ENCODE measurements around the gene HOXC6. TPM values are rescaled to one million over a fixed set of nuclear protein-coding genes. Genes with fewer than 3 reads are reported as not detected.

Gene HOXC6
- total RNA-seq, 4 donors from 2014 or later = 0.23 to 0.42 (median 0.32) TPM; not detected in 1

DNA sequence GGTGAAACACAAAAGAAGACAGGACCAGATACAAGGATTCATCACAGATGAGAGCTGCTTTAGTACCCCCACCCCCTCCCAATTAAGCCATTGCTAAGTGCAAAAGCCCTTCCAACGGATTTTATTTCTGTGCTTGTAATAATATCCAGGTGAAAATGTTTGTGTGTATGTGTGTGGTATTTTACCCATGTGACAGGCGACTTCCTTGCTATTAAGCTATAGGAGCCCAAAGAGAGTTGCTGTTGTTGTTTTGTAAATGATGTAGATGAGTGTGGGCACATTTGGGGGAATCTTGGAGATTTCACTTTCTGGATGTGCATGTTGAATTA is 22.2 kb downstream of the HOXC6 start:
- peaks cover 0 to 54% (median 2%) of the 10 kb centered on the region in 4 donors for H3K27me3 ChIP-seq
- intact Hi-C loops (cut with DNase I) = no loop called here
- DNase-seq (ENCODE audit: extremely low spot score) = no peak
- peak overlapping the region in 1 of 4 donors; percentile 1 for H3K4me3 ChIP-seq
- H3K9me3 ChIP-seq = no peaks in the 10 kb centered on the region
- H3K36me3 ChIP-seq = no peaks in the 10 kb centered on the region
- WGBS = 44% methylated on average over 2 of the region's 2 CpGs
- H3K27ac ChIP-seq (replicated peaks in 1 of 4) = peak overlapping the region in 1 of 4 donors; percentile 34
- H3K4me1 ChIP-seq = peaks cover 17 to 52% (median 44%) of the 10 kb centered on the region in 4 donors
- TF ChIP-seq POLR2A (IDR thresholded peaks at IDR 0.05; ENCODE audit: low read depth) (no peak), CTCF (IDR thresholded peaks at IDR 0.05) (no peak), EP300 (IDR thresholded peaks at IDR 0.05) (no peak), POLR2AphosphoS5 (IDR thresholded peaks at IDR 0.05) (no peak)

- DNase-seq (ENCODE audit: extremely low spot score) = no peak
- Histone ChIP-seq H3K27ac (replicated peaks in 1 of 4) (peak overlapping the region in 2 of 4 donors; percentile 79 to 82), H3K4me3 (no peak overlapping the region), H3K9me3 (no peaks in the 10 kb centered on the region), H3K27me3 (peaks cover 0 to 46% (median 2%) of the 10 kb centered on the region in 4 donors), H3K4me1 (peaks cover 17 to 59% (median 51%) of the 10 kb centered on the region in 4 donors), H3K36me3 (no peaks in the 10 kb centered on the region)
- intact Hi-C loops (cut with DNase I) = no loop called here
- WGBS = 73% methylated on average over 12 of the region's 12 CpGs
- no peak for TF ChIP-seq EP300 (IDR thresholded peaks at IDR 0.05)
- no peak for TF ChIP-seq POLR2A (IDR thresholded peaks at IDR 0.05; ENCODE audit: low read depth)
- no peak for TF ChIP-seq CTCF (IDR thresholded peaks at IDR 0.05)
- no peak for TF ChIP-seq POLR2AphosphoS5 (IDR thresholded peaks at IDR 0.05)
Measured at GRCh38 chr12:54051026-54051842, 23.0 kb downstream of the HOXC6 start.

- Histone ChIP-seq H3K4me1 (peaks cover 13 to 62% (median 48%) of the 10 kb centered on the region in 4 donors), H3K27ac (replicated peaks in 1 of 4) (peak overlapping the region in 3 of 4 donors; percentile 79 to 82 (median 79)), H3K9me3 (no peaks in the 10 kb centered on the region), H3K27me3 (peaks cover 0 to 40% (median 2%) of the 10 kb centered on the region in 4 donors), H3K36me3 (no peaks in the 10 kb centered on the region), H3K4me3 (peak overlapping the region; percentile 74 to 88 (median 82))
- intact Hi-C loops (cut with DNase I) = no loop called here
- DNase-seq (ENCODE audit: extremely low spot score) = no peak
- 77% methylated on average over 24 of the region's 24 CpGs for WGBS
- TF ChIP-seq POLR2A (IDR thresholded peaks at IDR 0.05; ENCODE audit: low read depth) (no peak), EP300 (IDR thresholded peaks at IDR 0.05) (no peak)
Measured at GRCh38 chr12:54051874-54052437, 23.7 kb downstream of the HOXC6 start.

DNA sequence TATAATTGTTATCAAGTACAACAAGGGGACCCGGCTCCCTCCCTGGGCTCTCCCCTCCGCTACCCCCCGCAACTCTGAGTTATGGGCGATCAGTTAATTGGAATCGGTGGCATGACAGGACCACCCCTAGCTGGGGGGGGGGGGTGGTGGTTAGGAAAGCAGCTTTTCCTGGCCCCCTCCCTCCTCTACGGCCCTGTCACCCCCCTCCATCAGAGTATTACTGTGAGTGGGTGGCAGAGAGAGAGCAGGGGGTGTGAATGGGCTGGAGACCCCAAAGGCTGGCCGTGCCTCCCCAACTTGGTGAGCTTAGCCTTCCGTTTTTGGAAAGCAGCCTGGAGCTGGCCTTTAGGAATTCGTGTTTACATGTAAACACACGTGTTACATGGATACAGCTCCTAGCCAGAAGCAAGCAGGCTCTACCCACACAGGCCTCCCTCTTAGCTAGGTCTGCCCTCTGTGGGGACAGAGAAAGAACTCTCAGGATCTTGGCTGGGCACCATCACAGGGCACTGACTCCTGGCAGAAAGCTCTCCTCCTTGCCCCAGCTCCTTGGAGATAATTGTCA is 24.3 kb downstream of the HOXC6 start:
- peaks cover 13 to 56% (median 44%) of the 10 kb centered on the region in 4 donors for H3K4me1 ChIP-seq
- H3K4me3 ChIP-seq = peak overlapping the region; percentile 74 to 88 (median 82)
- no peak for TF ChIP-seq POLR2A (IDR thresholded peaks at IDR 0.05; ENCODE audit: low read depth)
- no peak for TF ChIP-seq CTCF (IDR thresholded peaks at IDR 0.05)
- no peak for TF ChIP-seq EP300 (IDR thresholded peaks at IDR 0.05)
- no peak for TF ChIP-seq POLR2AphosphoS5 (IDR thresholded peaks at IDR 0.05)
- no peak for DNase-seq (ENCODE audit: extremely low spot score)
- no peaks in the 10 kb centered on the region for H3K36me3 ChIP-seq
- WGBS = 50% methylated on average over 10 of the region's 10 CpGs
- H3K27me3 ChIP-seq = peaks cover 0 to 34% (median under 1%) of the 10 kb centered on the region in 4 donors
- intact Hi-C loops (cut with DNase I) = no loop called here
- no peaks in the 10 kb centered on the region for H3K9me3 ChIP-seq
- H3K27ac ChIP-seq (replicated peaks in 1 of 4) = peak overlapping the region; percentile 77 to 82 (median 79)

Data from esophagus muscularis mucosa (tissue), 4 donors.